Measurements from ENCODE around the gene TNFRSF12A. TPM values are rescaled to one million over a fixed set of nuclear protein-coding genes. Genes with fewer than 3 reads are reported as not detected.
A peak's percentile ranks its signal among the peaks of the same experiment; 100 is the strongest.

Gene TNFRSF12A
- total and polyA plus RNA-seq, 9 of the 15 experiments (the other 6 are each of a cell fraction or from before 2014, with no cell fraction given) = 0.41 to 61.8 (median 26.5) TPM

GRCh38 chr16:3026609-3027488 is 6.7 kb downstream of the TNFRSF12A start:
- H4K20me1 ChIP-seq (replicated peaks; ENCODE audit: control insufficient read depth, insufficient read depth, low read length) = peaks cover 19% of the 10 kb centered on the region
- peaks cover 34% of the 10 kb centered on the region; the same call in 2 of the 3 replicates for H3K36me3 ChIP-seq (ENCODE audit: control insufficient read depth, insufficient read depth, low read length)
- no peak for FAIRE-seq
- intact Hi-C loops (cut with micrococcal nuclease) = loop anchor here (10.0 kb wide), 1 partner anchor 62 kb away; the partner anchor contains the start of genes KREMEN2 and PAQR4
- H3K4me1 ChIP-seq (replicated peaks in 1 of 2; ENCODE audit: control insufficient read depth in 2 of 2, insufficient read depth in 2 of 2, low read length in 2 of 2) = peaks cover 30 to 87% of the 10 kb centered on the region in 2 experiments
- H3K9me3 ChIP-seq (replicated peaks; ENCODE audit: control insufficient read depth, insufficient read depth, low read depth, low read length) = no peaks in the 10 kb centered on the region
- no peak overlapping the region for H3K27ac ChIP-seq (ENCODE audit: extremely low read depth, low read depth, low read length)
- POLR2A ChIA-PET = interaction anchor here (0.6 to 1.9 kb wide), 6 partner anchors 19 to 131 kb away, joined by 3 to 6 read pairs (median 4); no protein-coding TSS in a partner anchor
- H3K79me2 ChIP-seq (ENCODE audit: control insufficient read depth, insufficient read depth, low read length) = peaks cover 25% of the 10 kb centered on the region
- no TSS peak for BruUV-seq (replicated peaks)
- peaks cover 10 to 27% of the 10 kb centered on the region in 2 experiments; a peak in 4 of 5 replicates for H3K27me3 ChIP-seq (ENCODE audit: control insufficient read depth in 2 of 2, insufficient read depth in 2 of 2, low read length in 2 of 2)
- 95% methylated on average over 24 of the region's 24 CpGs for WGBS (ENCODE audit: insufficient coverage, low coverage, missing lambda C conversion rate)
- CTCF ChIA-PET (ENCODE audit: low intra/inter-chr PET ratio) = no interaction called here
- ATAC-seq = no peak
- H3K4me3 ChIP-seq = no peak overlapping the region
- H3K9me1 ChIP-seq (ENCODE audit: control insufficient read depth, insufficient read depth, low read length) = peaks cover 2% of the 10 kb centered on the region
- H3K4me2 ChIP-seq (ENCODE audit: insufficient read depth, low read length) = no peak overlapping the region
- in situ Hi-C loops (cut with MboI) = no loop called here
- peak overlapping the region in 1 of 2 experiments; percentile 61; a peak in 2 of 4 replicates for H3K9ac ChIP-seq (ENCODE audit: insufficient read depth in 1 of 2, low read depth in 2 of 2, low read length in 2 of 2)
- DNase-seq (ENCODE audit: extremely low read depth in 1 of 4, low spot score in 3 of 4) = no peak
- no peak overlapping the region for H2AFZ ChIP-seq (ENCODE audit: low read depth, low read length)
- TF ChIP-seq WHSC1 (IDR thresholded peaks at IDR 0.05; ENCODE audit: low read length) (no peak), FOXJ3 (CRISPR knock-in tag; IDR thresholded peaks at IDR 0.05) (no peak), ZNF551 (CRISPR knock-in tag; IDR thresholded peaks at IDR 0.05) (no peak), RUNX1 (IDR thresholded peaks at IDR 0.05; ENCODE audit: low read depth) (no peak), FOSL1 (tag; conservative IDR thresholded peaks at IDR 0.05) (no peak), ZNF277 (CRISPR knock-in tag; IDR thresholded peaks at IDR 0.05; ENCODE audit: borderline replicate concordance) (no peak), BRF1 (IDR thresholded peaks at IDR 0.05; ENCODE audit: borderline replicate concordance, extremely low read depth, insufficient read length) (no peak), CBX8 (IDR thresholded peaks at IDR 0.05; ENCODE audit: borderline replicate concordance, extremely low read depth, low read depth, low read length, poor library complexity, severe bottlenecking) (no peak), ZNF76 (CRISPR knock-in tag; IDR thresholded peaks at IDR 0.05; ENCODE audit: borderline replicate concordance) (no peak), E2F1 (CRISPR knock-in tag; IDR thresholded peaks at IDR 0.05) (no peak), ELK3 (CRISPR knock-in tag; IDR thresholded peaks at IDR 0.05) (no peak), ZBTB11 (CRISPR knock-in tag; IDR thresholded peaks at IDR 0.05) (no peak)

Data from K562 (cell line).